GM18861 (cell line): ENCODE results near the gene TLX1.

Experiments used
- ATAC-seq: cut with Tn5 transposase; IDR thresholded peaks from one replicate; pipeline ENCODE4 v1.9.1; 2021; ENCODE audit not compliant: unreplicated experiment

TLX1 gene

DNA sequence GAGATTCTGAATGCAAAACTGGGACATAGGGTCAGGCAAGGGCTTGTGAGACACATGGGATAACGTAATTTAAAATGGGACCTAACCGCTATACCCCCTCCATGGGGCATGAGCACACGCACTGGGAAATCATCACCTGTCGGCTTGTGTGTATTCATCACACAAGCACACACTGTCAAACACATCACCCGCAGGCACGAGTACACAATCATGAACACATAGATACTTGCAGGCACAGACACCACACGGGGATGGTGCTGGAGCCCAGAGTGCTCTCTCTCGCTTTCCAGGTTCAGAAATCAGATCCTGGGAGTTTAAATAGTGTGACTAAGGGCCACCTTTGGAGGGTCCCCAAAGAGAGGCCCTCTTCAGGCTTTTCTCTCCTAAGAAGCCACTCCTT is 19.6 kb upstream of the TLX1 start:
- no peak for ATAC-seq

DNA sequence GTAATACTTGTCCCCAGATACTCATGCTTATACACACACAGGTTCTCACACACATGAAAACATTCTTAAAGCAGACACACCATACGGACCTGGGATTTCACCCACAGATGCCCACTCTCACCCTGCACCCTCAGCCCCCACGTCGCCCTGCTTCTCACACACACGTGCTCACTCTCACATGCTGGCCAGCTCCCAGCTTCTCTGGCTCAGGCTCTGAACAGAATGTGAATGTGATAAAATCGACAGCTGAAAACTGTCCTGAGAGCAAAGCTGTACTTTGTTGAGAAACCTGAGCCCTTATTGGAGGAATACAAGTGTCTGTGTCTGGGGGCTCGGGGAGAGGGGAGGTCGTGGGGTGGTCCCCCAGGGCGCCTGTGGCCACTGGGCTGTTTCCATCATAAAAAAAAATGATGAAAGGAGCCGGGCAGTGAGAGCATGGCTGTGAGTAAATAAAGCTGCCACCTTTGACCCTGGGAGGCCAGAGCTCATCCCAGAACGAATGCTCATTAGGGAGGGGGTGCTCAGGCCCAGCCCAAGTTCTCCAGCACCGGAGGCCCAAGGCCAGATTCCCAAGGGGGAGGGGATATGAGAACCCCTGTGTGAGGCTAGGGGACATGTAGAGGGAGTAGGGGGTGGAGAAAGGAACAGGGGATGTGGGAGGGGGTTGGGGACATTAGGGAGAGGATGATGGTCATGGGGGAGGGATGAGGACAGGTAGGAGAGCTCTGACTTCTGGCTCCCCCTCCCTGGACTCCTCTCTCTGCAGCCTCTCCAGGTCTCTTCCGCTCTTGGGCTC is 18.1 kb upstream of the TLX1 start:
- ATAC-seq: no peak

GRCh38 chr10:101113890-101114403 is 17.2 kb upstream of the TLX1 start:
- ATAC-seq: no peak

- no peak for ATAC-seq
Measured at GRCh38 chr10:101114646-101115045, 16.5 kb upstream of the TLX1 start.

DNA sequence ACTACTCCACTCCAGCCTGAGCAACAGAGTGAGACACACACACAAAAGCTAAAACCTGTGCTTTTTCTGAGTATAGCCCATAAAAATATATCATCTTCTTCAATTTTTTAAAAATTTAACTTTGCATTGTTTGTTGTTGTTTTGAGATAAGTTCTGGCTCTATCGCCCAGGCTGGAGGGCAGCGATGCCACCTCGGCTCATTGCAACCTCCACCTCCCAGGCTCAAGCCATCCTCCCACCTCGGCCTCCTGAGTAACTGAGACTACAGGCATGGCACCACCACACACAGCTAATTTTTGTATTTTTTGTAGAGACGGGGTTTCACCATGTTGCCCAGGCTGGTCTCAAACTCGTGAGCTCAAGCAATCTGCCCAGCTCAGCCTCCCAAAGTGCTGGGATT is 14.3 kb upstream of the TLX1 start:
- ATAC-seq: no peak

DNA sequence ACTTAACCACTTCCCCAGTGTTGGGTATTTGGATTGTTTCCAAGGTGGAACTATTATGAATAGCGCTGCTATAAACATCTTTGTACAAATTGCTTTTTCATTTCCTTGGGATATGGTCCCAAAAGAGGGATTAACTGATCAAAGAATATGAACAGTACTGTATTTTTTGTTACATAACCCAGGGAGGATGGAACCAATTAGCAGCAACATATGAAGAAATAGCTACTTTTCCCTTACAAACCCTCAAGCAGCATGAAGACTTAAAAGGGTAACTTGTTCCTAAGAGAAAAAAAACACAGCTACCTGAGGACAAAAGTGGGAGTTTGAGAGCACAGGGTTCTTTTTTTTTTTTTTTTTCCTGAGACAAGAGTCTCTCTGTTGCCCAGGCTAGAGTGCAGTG is 13.1 kb upstream of the TLX1 start:
- no peak for ATAC-seq

DNA sequence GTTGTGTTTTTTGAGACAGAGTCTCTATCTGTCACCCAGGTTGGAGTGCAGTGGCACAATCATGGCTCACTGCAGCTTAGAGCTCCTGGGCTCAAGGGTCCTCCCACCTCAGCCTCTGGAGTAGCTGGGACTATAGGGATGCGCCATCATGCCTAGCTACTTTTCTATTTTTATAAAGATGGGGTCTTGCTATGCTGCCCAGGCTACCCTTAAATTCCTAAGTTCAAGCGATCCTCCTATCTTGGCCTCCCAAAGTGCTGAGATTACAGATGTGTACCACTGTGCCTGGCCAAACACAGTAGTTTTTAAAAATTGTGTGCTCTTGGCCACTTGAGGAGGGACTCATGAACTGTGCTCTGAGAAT is 10.6 kb upstream of the TLX1 start:
- ATAC-seq: no peak

DNA sequence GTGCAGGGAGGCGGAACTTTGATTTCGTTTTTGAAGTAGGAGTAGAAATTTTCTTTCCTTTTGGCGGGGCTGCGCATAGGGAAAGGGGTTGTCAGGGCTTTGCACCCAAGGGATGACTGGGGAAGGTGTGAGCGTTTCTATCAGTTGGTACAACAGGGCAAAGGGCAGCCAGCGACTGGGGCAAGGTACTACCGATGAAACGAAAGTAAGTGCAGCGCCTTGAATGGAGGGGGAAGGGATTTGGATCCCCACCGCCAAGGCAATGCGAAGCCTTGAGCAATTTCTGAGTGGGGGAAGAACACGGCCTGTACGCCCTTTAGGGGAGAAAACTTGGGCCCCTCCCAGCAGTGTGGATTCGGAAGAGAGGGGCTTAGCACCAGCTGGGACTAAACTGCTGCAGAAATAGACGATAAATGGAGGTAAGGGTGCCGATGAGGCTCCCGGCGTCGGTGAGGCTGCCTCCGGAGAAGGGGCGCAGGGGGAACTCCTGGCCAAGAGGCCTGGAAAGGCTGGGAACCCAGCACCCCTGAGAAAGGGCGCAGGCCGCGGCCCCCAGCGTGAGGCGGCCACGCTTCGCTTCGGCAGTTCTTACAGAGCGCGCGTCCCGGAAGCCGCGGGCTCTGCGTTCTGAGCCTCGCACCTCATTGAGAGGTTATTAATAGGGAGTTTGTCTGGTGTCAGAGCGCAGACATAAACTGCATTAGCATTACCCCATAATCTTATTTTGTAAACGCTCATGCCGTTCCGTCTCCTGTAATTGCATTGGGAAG is 10.0 kb upstream of the TLX1 start:
- ATAC-seq: peak; percentile 49

GRCh38 chr10:101121654-101122031 is 9.5 kb upstream of the TLX1 start:
- ATAC-seq: no peak

DNA sequence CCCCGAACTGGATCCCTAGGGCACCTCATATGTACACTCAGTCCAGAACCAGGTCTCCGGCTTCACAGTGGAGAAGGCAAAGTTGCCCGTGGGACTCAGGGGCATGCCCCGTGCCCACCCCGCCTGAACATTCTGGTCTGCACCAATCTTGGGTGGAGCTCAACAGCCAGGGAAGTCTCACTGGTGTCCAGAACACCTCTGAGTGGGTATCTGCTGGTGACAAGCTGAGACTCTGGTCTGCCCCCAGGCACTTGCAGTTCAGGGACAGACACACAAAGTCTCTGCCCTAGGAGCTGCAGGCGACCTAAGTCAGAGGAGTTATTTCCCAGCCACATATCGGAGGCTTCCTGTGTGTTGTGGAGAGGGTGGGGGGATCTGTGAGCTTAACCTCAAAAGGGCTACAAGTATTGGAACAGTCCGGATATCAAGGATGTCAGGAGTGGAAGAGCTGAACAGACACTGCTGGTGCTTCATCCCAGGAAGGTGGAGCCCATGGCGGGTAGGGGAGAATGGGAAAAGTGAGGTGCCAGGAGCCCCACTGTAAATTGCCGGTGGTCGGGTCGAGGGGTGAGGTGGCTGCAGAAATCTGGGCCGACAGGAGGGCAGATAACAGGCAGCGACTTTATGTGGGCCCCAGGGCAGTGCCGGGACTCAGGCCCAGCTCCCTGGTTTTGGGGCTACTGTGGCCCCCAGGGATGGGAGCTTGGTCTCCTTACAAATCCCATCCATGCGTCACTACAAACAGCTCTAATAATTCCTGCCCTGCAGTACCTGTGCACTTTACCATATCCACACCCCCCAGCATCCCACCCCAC is 8.6 kb upstream of the TLX1 start:
- no peak for ATAC-seq

DNA sequence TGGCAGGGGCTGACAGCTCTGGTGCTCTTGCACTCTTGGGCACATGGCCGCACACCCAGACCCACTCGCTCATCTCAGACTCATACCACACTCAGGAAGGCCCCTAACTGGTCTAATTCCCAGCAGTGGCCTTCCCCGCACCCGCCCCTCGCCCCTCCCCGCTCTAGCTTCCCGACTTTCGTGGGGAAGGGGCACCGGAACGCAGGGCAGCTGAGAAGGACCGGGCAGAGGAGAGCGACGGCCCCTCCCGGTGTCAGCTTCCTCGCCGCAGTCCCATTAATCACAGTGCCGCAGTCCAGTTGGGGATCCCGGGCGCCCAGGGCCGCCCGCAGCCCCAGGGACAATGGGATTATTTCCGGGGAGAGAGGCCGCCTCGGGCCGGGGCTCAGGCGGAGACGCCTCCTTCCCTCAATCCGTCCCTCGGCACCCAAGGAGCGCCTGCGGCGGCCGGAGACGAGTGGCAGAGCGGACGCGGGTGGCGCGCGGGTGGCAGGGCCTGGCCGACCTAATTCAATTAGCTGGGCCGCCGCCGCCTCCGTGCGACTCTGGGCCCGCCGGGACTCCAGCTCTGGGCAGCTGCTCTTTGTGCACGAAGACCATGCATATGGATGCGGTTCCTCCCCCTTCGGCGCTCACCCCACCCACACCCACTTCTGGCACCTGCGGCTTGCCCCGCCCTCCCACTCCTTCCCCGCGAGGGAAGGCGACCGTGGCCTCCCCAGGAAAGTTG is 7.8 kb upstream of the TLX1 start:
- ATAC-seq: no peak

DNA sequence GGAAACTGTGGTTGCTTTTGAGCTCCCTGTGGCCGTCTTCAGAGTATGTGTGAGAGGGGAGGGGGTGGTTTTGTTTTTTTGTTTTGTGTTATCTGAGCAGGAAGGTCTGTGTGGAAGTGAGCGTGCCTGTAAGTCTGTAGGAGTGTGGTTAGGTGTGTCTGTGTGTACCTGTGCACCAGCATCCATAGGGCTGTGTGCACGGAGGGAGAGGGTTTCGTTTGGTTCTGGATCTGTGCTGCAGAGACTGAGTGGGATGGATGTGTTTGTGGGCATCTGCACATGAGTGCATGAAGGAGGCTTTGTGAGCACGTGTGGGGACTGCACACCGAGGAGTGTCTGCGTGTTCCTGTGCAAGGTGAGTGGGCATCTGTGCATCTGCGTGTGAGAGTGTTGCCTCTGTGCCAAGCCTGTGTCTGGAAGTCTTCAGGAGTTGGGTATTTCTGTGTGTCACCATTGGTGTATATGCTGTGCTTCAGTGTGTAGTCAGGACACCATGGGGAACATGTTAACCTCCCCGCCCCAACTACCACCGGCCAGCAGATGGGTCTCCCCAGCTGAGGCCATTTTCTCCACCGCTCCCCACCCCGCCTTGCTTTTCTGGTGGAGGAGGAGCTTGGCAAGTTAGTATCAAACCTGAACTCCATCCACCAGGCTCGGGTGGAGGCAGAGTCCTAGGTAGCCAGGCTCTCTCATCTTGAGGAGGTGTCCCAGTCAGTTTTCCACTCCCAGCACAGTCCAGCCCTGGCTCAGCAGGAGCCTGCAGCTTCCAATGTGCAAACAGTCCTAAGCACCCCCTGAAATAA is 7.1 kb upstream of the TLX1 start:
- no peak for ATAC-seq

GRCh38 chr10:101124933-101125332 is 6.2 kb upstream of the TLX1 start:
- no peak for ATAC-seq

GRCh38 chr10:101126684-101127628 is 4.1 kb upstream of the TLX1 start:
- ATAC-seq: no peak

DNA sequence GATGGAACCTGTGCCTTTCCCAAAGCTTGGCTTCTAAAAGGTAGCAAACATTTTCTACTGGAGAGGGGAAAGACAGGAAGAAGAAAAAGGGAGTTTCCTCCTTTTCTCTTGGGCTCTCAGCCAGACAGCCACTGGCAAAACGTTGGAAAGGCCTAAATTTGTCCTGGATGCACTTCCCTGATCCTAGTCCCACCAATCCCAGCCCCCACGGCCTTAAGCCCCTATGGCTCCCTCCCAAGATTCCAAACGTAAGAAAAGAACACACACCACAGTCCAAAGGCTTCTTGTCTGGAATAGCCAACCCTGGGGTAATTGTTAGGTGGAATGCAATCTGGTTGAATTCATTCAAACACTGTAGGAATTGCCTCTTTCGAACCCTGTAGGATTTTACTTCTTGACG is 959 bp upstream of the TLX1 start:
- ATAC-seq: no peak

GRCh38 chr10:101131962-101132635 is 999 bp downstream of the TLX1 start:
- no peak for ATAC-seq

- no peak for ATAC-seq
Measured at GRCh38 chr10:101132636-101133473, 1.8 kb downstream of the TLX1 start.
